ENCODE data around the gene CEP104. TPM values are rescaled to one million over a fixed set of nuclear protein-coding genes. Genes with fewer than 3 reads are reported as not detected.

The CEP104 gene
- polyA plus RNA-seq, 1 of the 3 experiments (the other 2 are of a cell fraction): 19.2 TPM

DNA sequence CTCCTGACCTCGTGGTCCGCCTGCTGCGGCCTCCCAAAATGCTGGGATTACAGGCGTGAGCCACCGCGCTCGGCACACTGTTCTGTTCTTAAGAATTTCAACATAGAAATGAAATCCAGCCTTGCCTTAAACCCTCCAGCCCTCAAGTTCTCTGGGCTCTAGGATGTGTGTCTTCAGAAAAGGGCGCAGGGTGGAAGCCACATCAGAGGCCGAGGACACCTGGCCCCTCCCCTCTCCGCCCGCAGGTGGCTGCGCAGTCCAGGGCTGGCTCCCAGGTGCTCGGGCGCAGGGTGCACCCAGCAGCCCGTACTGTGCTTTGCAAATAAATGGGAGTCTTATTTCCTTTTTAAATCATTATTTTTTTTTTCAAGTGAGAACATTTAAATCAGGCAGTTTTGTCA is 45.1 kb upstream of the CEP104 start:
- TF ChIP-seq RCOR1 (IDR thresholded peaks at IDR 0.05; ENCODE audit: low read length) (no peak), RXRA (IDR thresholded peaks at IDR 0.05; ENCODE audit: borderline replicate concordance, low read depth) (no peak), FOXM1 (IDR thresholded peaks at IDR 0.05; ENCODE audit: low read depth) (no peak), POLR2AphosphoS5 (IDR thresholded peaks at IDR 0.05; ENCODE audit: low read depth, low read length) (no peak), SIN3A (IDR thresholded peaks at IDR 0.05; ENCODE audit: borderline replicate concordance, low read depth, low read length) (no peak), FOXJ3 (CRISPR knock-in tag; IDR thresholded peaks at IDR 0.05) (no peak), CHD2 (IDR thresholded peaks at IDR 0.05; ENCODE audit: low read length, partially characterized antibody) (no peak)
- TF ChIP-seq, protein P1, sequence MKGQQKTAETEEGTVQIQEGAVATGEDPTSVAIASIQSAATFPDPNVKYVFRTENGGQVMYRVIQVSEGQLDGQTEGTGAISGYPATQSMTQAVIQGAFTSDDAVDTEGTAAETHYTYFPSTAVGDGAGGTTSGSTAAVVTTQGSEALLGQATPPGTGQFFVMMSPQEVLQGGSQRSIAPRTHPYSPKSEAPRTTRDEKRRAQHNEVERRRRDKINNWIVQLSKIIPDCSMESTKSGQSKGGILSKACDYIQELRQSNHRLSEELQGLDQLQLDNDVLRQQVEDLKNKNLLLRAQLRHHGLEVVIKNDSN (IDR thresholded peaks at IDR 0.05; ENCODE audit: borderline replicate concordance, low read depth): no peak
- TF ChIP-seq, protein P2, sequence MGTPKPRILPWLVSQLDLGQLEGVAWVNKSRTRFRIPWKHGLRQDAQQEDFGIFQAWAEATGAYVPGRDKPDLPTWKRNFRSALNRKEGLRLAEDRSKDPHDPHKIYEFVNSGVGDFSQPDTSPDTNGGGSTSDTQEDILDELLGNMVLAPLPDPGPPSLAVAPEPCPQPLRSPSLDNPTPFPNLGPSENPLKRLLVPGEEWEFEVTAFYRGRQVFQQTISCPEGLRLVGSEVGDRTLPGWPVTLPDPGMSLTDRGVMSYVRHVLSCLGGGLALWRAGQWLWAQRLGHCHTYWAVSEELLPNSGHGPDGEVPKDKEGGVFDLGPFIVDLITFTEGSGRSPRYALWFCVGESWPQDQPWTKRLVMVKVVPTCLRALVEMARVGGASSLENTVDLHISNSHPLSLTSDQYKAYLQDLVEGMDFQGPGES (IDR thresholded peaks at IDR 0.05; ENCODE audit: low read depth, low read length): no peak
- TF ChIP-seq, protein P3, sequence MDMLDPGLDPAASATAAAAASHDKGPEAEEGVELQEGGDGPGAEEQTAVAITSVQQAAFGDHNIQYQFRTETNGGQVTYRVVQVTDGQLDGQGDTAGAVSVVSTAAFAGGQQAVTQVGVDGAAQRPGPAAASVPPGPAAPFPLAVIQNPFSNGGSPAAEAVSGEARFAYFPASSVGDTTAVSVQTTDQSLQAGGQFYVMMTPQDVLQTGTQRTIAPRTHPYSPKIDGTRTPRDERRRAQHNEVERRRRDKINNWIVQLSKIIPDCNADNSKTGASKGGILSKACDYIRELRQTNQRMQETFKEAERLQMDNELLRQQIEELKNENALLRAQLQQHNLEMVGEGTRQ (IDR thresholded peaks at IDR 0.05; ENCODE audit: borderline replicate concordance, low read depth, low read length): no peak
- TF ChIP-seq, protein P4, sequence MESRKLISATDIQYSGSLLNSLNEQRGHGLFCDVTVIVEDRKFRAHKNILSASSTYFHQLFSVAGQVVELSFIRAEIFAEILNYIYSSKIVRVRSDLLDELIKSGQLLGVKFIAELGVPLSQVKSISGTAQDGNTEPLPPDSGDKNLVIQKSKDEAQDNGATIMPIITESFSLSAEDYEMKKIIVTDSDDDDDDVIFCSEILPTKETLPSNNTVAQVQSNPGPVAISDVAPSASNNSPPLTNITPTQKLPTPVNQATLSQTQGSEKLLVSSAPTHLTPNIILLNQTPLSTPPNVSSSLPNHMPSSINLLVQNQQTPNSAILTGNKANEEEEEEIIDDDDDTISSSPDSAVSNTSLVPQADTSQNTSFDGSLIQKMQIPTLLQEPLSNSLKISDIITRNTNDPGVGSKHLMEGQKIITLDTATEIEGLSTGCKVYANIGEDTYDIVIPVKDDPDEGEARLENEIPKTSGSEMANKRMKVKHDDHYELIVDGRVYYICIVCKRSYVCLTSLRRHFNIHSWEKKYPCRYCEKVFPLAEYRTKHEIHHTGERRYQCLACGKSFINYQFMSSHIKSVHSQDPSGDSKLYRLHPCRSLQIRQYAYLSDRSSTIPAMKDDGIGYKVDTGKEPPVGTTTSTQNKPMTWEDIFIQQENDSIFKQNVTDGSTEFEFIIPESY (IDR thresholded peaks at IDR 0.05; ENCODE audit: borderline replicate concordance, low read depth): no peak
- H3K4me3 ChIP-seq (ENCODE audit: low read depth in 2 of 2, low read length in 1 of 2): no peak overlapping the region
- no peak overlapping the region for H3K27ac ChIP-seq (ENCODE audit: low read depth in 2 of 2, low read length in 1 of 2)
- H3K9me3 ChIP-seq: no peaks in the 10 kb centered on the region
- peaks cover 29% of the 10 kb centered on the region for H3K79me2 ChIP-seq (ENCODE audit: insufficient read depth)
- ChIA-PET CTCF (interaction anchor here (1.4 to 1.7 kb wide), 2 partner anchors 9 to 117 kb away, joined by 3 to 5 read pairs; no protein-coding TSS in a partner anchor), POLR2A (no interaction called here)
- H3K9ac ChIP-seq: no peak overlapping the region
- no peak overlapping the region for H3K4me2 ChIP-seq
- H2AFZ ChIP-seq (ENCODE audit: low read depth): no peak overlapping the region
- H3K27me3 ChIP-seq (ENCODE audit: insufficient read depth): no peaks in the 10 kb centered on the region
- peaks cover 0 to 12% of the 10 kb centered on the region in 2 experiments for H3K36me3 ChIP-seq (replicated peaks in 1 of 2; ENCODE audit: control insufficient read depth in 1 of 2, insufficient read depth in 2 of 2, low read length in 1 of 2)
- no peaks in the 10 kb centered on the region for H4K20me1 ChIP-seq (ENCODE audit: insufficient read depth)
- DNase-seq: no peak
- no peaks in the 10 kb centered on the region for H3K9me2 ChIP-seq
- H3F3A ChIP-seq (replicated peaks; ENCODE audit: insufficient read depth): no peaks in the 10 kb centered on the region
- WGBS (ENCODE audit: low lambda C conversion rate): 96% methylated on average over 15 of the region's 15 CpGs
- peaks cover 0 to 18% of the 10 kb centered on the region in 2 experiments; a peak in 1 of 4 replicates for H3K4me1 ChIP-seq (ENCODE audit: control insufficient read depth in 1 of 2, insufficient read depth in 2 of 2, low read depth in 1 of 2, low read length in 1 of 2)

Data from SK-N-SH (cell line).